Gastroesophageal sphincter (tissue), 4 donors: ENCODE data around the gene VENTX. TPM values are rescaled to one million over a fixed set of nuclear protein-coding genes. Genes with fewer than 3 reads are reported as not detected.

Experiments used
- ATAC-seq: fragments of 150-250 bp; one replicate; pipeline ENCODE4 v1.9.1; 2016; ENCODE audit warnings: mild to moderate bottlenecking, moderate library complexity
- H3K27ac ChIP-seq, 4 donors: fragments of 200-600 bp; sonication (generic) in 3 of 4; 1 replicate in 3 of 4; 2 replicates in 1 of 4; pipeline ENCODE4 v1.5.1; 2016 to 2019
- H3K27me3 ChIP-seq: fragments of 200-600 bp; sonication (generic); one replicate; pipeline ENCODE4 v1.5.1; 2019
- H3K36me3 ChIP-seq, 2 donors: fragments of 200-600 bp; sonication (generic); one replicate each; pipeline ENCODE4 v1.5.1; 2019; ENCODE audit warnings: control low read depth in 1 of 2
- H3K4me1 ChIP-seq, 3 donors: fragments of 200-600 bp; sonication (generic); 1 replicate in 2 of 3; 2 replicates in 1 of 3; pipeline ENCODE4 v1.5.1; 2016 to 2019; ENCODE audit warnings: control low read depth in 2 of 3
- H3K4me3 ChIP-seq, 2 donors: fragments of 200-600 bp; sonication (generic); one replicate each; pipeline ENCODE4 v1.5.1; 2019; ENCODE audit warnings: mild to moderate bottlenecking in 1 of 2, moderate library complexity in 1 of 2
- H3K9me3 ChIP-seq, 3 donors: fragments of 200-600 bp; sonication (generic); one replicate each; pipeline ENCODE4 v1.5.1; 2017 to 2019; ENCODE audit warnings: control low read depth in 2 of 3
- EP300 ChIP-seq: sonication (generic); formaldehyde crosslinking; IDR thresholded peaks from one replicate; pipeline ENCODE4 v1.6.1; 2017; ENCODE audit warnings: antibody characterized with exemption, mild to moderate bottlenecking
- POLR2A ChIP-seq, 2 donors: fragments of 450-650 bp; IDR thresholded peaks; one replicate each; pipeline ENCODE4 v1.6.1; 2017; ENCODE audit warnings: antibody characterized with exemption in 2 of 2, mild to moderate bottlenecking in 2 of 2, moderate library complexity in 1 of 2
- POLR2AphosphoS5 ChIP-seq: sonication (generic); formaldehyde crosslinking; IDR thresholded peaks from one replicate; pipeline ENCODE4 v1.6.1; 2017; ENCODE audit warnings: antibody characterized with exemption
- WGBS, 2 donors: methylation state at CpG; one replicate each; pipeline ENCODE4 v1.1.5; 2018; ENCODE audit warnings: low coverage in 1 of 2; 5-methylcytosine and 5-hydroxymethylcytosine counted together
- total RNA-seq, 4 donors: library from RNA; depleted of rRNA; stranded (reverse); fragments of >200 nt; gene quantifications; one replicate each; pipeline ENCODE4 v1.1.0, GENCODE V29; 2016
- TF ChIP-seq, protein P1 (sequence below), 4 experiments: fragments of 200-600 bp in 2 of 4; fragments of 450-650 bp in 2 of 4; sonication (generic) in 1 of 4; IDR thresholded peaks; one replicate each; pipeline ENCODE4 v1.5.1; 2017 to 2019; ENCODE audit warnings: antibody characterized with exemption in 4 of 4, mild to moderate bottlenecking in 2 of 4, moderate library complexity in 2 of 4

Gene VENTX
- total RNA-seq, 4 donors from 2014 or later: 0.66 to 2.3 (median 1.4) TPM

DNA sequence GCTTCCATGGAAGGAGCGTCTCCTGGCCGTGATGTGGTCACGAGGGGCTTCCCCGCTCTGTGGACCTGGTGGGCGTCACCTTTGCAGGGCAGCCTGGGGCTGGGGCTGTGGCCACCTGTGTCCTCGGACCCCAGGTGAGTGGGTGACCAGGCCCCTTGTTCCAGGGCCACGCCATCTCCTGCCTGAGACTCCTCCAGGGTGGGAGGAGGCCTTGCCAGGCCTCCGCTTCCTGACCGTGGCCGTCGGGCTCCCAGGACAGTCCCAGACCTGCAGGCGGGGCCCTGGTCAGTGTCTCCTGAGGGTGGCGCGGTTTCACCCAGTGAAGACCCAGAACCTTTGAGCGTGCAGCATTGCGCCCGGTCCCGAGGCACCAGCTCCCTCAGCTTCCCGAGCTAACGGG is 28.0 kb upstream of the VENTX start:
- Histone ChIP-seq H3K27ac (no peak overlapping the region), H3K9me3 (no peaks in the 10 kb centered on the region), H3K4me3 (no peak overlapping the region), H3K36me3 (no peaks in the 10 kb centered on the region), H3K27me3 (peaks cover 64% of the 10 kb centered on the region), H3K4me1 (no peaks in the 10 kb centered on the region)
- WGBS, 2 donors: no CpG with 5 or more reads among the region's 20 CpGs
- ATAC-seq: no peak
- TF ChIP-seq EP300: no peak
- no peak for TF ChIP-seq POLR2AphosphoS5
- TF ChIP-seq, protein P1, sequence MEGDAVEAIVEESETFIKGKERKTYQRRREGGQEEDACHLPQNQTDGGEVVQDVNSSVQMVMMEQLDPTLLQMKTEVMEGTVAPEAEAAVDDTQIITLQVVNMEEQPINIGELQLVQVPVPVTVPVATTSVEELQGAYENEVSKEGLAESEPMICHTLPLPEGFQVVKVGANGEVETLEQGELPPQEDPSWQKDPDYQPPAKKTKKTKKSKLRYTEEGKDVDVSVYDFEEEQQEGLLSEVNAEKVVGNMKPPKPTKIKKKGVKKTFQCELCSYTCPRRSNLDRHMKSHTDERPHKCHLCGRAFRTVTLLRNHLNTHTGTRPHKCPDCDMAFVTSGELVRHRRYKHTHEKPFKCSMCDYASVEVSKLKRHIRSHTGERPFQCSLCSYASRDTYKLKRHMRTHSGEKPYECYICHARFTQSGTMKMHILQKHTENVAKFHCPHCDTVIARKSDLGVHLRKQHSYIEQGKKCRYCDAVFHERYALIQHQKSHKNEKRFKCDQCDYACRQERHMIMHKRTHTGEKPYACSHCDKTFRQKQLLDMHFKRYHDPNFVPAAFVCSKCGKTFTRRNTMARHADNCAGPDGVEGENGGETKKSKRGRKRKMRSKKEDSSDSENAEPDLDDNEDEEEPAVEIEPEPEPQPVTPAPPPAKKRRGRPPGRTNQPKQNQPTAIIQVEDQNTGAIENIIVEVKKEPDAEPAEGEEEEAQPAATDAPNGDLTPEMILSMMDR (IDR thresholded peaks at IDR 0.05): no peak
- TF ChIP-seq POLR2A (IDR thresholded peaks at IDR 0.05): no peak

DNA sequence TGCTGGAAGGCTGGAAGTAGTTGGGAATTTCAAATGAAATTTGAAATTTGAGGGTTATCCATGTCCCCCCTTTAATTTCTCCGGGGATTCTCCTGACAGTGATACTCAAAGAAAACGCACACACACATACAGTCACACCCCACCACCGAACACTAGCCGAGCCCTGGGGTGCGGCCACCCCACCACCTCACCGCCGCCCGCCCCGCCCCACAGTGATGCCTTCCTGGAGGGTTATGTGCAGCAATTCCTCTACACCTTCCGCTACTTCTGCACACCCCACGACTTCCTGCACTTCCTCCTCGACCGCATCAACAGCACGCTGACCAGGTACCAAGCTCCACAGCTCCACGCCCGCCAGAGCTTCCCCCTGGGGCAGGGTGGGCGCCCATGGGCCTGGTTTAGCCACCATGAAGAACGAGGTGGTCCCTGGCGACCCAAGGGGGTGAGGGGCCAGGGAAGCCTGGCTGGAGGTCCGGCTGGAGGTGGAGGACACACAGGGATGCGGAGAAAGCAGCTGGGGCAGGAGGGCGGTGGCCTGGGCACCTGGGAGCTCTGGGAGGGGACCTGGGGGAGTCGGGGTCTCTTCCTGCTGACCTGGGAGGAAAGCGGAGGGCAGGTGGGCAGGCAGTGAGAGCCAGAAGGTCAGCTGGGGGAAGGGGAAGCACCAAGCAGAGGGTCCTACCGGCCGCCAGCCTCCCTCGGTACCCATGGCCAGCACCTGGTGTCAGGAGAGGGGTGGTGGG is 27.1 kb upstream of the VENTX start:
- Histone ChIP-seq H3K27ac (no peak overlapping the region), H3K4me1 (no peaks in the 10 kb centered on the region), H3K4me3 (no peak overlapping the region), H3K27me3 (peaks cover 66% of the 10 kb centered on the region), H3K36me3 (no peaks in the 10 kb centered on the region), H3K9me3 (no peaks in the 10 kb centered on the region)
- ATAC-seq: no peak
- TF ChIP-seq, protein P1 (IDR thresholded peaks at IDR 0.05): no peak
- 73 to 90% methylated on average over 2 to 6 of the region's 27 CpGs for WGBS, 2 donors

DNA sequence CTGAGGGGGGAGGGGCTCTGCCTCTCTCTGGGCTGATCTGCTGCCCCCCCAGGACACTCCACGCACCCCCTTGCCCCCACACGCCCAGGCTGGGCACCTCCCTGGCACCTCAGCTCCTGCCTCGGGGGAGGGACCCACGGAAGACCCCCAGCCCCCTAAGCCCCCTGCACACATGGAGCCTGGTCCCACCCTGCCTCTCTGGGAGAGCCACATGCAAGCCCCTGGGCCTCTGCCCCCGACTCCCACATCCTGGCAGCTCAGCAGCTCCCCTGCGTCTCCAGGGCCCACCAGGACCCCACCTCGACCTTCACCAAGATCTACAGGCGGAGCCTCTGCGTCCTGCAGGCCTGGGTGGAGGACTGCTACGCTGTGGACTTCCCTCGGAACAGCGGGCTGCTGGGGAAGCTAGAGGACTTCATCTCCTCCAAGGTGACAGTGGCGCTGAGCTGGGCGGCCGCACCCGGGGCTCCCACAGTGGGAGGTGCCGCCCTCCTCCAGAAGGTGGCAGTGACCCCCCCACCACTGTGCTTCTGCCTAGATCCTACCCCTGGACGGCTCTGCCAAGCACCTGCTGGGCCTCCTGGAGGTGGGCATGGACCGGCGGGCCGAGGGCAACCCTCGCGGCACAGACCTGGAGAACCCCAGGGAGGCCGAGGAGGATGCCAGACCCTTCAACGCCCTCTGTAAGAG is 26.4 kb upstream of the VENTX start:
- no peak overlapping the region for H3K27ac ChIP-seq
- peaks cover 64% of the 10 kb centered on the region for H3K27me3 ChIP-seq
- H3K4me1 ChIP-seq: no peaks in the 10 kb centered on the region
- no peaks in the 10 kb centered on the region for H3K9me3 ChIP-seq
- ATAC-seq: no peak
- H3K4me3 ChIP-seq: no peak overlapping the region
- WGBS, 2 donors: 44% methylated on average over 2 of the region's 25 CpGs; no CpG with 5 or more reads in 1 of the 2 donors
- no peaks in the 10 kb centered on the region for H3K36me3 ChIP-seq
- no peak for TF ChIP-seq POLR2A (IDR thresholded peaks at IDR 0.05)
- TF ChIP-seq, protein P1 (IDR thresholded peaks at IDR 0.05): no peak
- TF ChIP-seq EP300: no peak
- no peak for TF ChIP-seq POLR2AphosphoS5

DNA sequence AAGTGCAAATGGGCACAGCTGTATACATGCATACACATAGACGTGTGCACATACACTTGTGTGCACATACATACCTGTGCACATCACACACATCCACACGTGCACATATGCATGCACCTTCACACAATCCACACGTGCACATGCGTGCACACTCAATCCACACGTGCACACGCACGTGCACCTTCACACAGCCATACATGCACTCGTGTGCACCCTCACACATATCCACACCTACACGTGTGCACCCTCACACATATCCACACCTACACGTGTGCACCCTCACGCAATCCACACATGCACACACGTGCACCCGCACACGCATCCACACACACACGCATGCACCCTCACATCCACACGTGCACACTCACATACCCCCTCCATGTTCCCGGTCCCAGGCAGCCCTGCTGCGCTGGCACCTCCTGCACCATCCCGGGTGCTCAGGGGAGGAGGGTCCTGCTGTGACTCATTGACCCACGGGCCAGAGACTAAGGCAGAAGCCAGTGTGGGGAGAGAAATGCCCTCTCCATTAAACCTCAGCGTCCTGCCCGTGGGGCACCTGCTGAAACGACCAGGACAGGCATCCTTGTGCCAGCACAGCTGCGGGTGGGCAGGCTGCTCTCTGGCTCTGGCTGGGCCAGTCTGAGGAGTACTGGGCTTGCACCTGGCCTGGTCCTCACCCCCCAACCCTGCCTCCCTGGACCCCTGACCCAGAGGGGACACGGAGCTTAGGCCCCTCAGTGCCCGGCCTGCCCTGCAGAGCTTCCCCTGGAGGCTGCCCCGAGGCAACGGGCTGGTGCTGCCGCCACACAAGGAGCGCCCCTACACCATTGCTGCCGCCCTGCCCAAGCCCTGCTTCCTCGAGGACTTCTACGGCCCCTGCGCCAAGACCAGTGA is 25.4 kb upstream of the VENTX start:
- no peak overlapping the region for H3K27ac ChIP-seq
- TF ChIP-seq EP300 (no peak), POLR2AphosphoS5 (no peak), POLR2A (IDR thresholded peaks at IDR 0.05) (no peak)
- TF ChIP-seq, protein P1 (IDR thresholded peaks at IDR 0.05): no peak
- H3K4me3 ChIP-seq: no peak overlapping the region
- H3K36me3 ChIP-seq: no peaks in the 10 kb centered on the region
- H3K27me3 ChIP-seq: peaks cover 56% of the 10 kb centered on the region
- no peaks in the 10 kb centered on the region for H3K9me3 ChIP-seq
- no peaks in the 10 kb centered on the region for H3K4me1 ChIP-seq
- 89 to 94% methylated on average over 18 to 19 of the region's 34 CpGs for WGBS, 2 donors
- no peak for ATAC-seq
